Esophagus (tissue), 2 donors: ENCODE measurements around the gene CHGA. TPM values are rescaled to one million over a fixed set of nuclear protein-coding genes. Genes with fewer than 3 reads are reported as not detected.

ENCODE experiments used
- H3K27ac ChIP-seq, 2 donors: one replicate each; pipeline ENCODE4 v1.5.1; 2013; ENCODE audit warnings: low read depth in 2 of 2, mild to moderate bottlenecking in 2 of 2, inconsistent platforms in 1 of 2, low read length in 1 of 2, moderate library complexity in 1 of 2
- H3K27me3 ChIP-seq, 2 donors: one replicate each; pipeline ENCODE4 v1.6.1; 2013; ENCODE audit warnings: low read length in 2 of 2, control low read depth in 1 of 2, mild to moderate bottlenecking in 1 of 2; ENCODE audit not compliant: insufficient read depth in 2 of 2, control insufficient read depth in 1 of 2
- H3K36me3 ChIP-seq, 2 donors: one replicate each; pipeline ENCODE4 v1.6.1; 2013; ENCODE audit warnings: low read length in 1 of 2; ENCODE audit not compliant: control insufficient read depth in 2 of 2, insufficient read depth in 2 of 2
- H3K4me1 ChIP-seq, 2 donors: one replicate each; pipeline ENCODE4 v1.6.1; 2013; ENCODE audit warnings: low read length in 1 of 2; ENCODE audit not compliant: control insufficient read depth in 2 of 2, insufficient read depth in 2 of 2
- H3K4me3 ChIP-seq, 2 donors: one replicate each; pipeline ENCODE4 v1.5.1; 2013; ENCODE audit warnings: low read length in 2 of 2, mild to moderate bottlenecking in 2 of 2, low read depth in 1 of 2, moderate library complexity in 1 of 2
- H3K9me3 ChIP-seq, 2 donors: one replicate each; pipeline ENCODE4 v1.6.1; 2013; ENCODE audit warnings: mild to moderate bottlenecking in 2 of 2, low read depth in 1 of 2, low read length in 1 of 2, moderate library complexity in 1 of 2; ENCODE audit not compliant: control insufficient read depth in 2 of 2, insufficient read depth in 1 of 2
- WGBS, 2 donors: extraction: QIAGEN DNeasy Blood & Tissue Kit; methylation state at CpG; one replicate each; pipeline ENCODE4 v1.1.7; 2013; 5-methylcytosine and 5-hydroxymethylcytosine counted together
- polyA plus RNA-seq, 2 donors: library from polyadenylated mRNA; stranded (reverse); fragments of 200-250 nt; gene quantifications; one replicate each; pipeline ENCODE4 v1.2.3, GENCODE V29; 2013
- donor health status: healthy with polysubstance abuse.
- donor health status: Bipolar disorder and iron deficiency.

Gene CHGA
- polyA plus RNA-seq, 2 donors = 0.37 to 0.75 TPM

DNA sequence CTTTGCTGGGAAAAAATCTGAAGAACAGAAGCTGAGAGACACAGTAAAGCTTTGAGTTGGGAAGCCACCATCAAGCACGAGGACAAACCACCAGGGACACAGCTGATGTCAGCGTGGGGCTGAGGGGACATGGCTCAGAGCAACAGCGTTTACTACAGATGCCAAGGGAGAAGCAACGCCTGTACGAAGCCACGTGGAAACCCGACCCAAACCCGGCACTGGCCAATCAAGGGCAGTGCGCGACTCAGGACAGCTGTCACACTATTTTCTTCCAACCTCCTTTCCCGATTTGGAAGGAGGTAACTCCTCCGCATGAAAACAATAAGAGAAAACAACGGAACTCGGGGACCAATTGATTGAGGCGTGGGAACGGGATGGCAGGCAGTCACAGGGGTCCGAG lies 20.2 kb upstream of the CHGA start:
- WGBS, 2 donors = 15 to 21% methylated on average over 17 of the region's 17 CpGs
- Histone ChIP-seq H3K9me3 (no peaks in the 10 kb centered on the region), H3K36me3 (no peaks in the 10 kb centered on the region), H3K4me1 (no peaks in the 10 kb centered on the region), H3K27ac (no peak overlapping the region), H3K27me3 (no peaks in the 10 kb centered on the region), H3K4me3 (no peak overlapping the region)

DNA sequence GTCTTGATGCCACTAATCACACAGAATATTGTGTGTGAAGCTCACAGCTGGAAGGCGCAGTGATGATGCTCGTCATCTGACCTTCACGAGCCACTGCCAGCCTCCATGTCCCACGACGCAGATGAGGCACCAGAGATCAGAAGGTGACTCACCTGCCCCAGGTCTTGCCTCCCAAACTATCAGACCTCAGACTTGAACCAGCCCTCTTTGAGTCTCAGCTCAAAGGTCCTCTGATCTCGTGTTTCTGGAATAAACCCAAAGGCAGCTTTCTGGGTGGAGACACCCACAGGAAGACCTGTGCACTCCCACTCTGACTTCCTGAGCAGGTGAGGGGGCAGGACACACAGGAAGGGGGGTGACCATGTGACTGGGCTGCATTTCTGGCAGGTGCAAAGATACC lies 19.6 kb upstream of the CHGA start:
- H3K27me3 ChIP-seq = no peaks in the 10 kb centered on the region
- no peak overlapping the region for H3K4me3 ChIP-seq
- no peaks in the 10 kb centered on the region for H3K4me1 ChIP-seq
- WGBS, 2 donors = 61 to 65% methylated on average over 6 of the region's 6 CpGs
- no peaks in the 10 kb centered on the region for H3K36me3 ChIP-seq
- H3K27ac ChIP-seq = no peak overlapping the region
- H3K9me3 ChIP-seq = no peaks in the 10 kb centered on the region

DNA sequence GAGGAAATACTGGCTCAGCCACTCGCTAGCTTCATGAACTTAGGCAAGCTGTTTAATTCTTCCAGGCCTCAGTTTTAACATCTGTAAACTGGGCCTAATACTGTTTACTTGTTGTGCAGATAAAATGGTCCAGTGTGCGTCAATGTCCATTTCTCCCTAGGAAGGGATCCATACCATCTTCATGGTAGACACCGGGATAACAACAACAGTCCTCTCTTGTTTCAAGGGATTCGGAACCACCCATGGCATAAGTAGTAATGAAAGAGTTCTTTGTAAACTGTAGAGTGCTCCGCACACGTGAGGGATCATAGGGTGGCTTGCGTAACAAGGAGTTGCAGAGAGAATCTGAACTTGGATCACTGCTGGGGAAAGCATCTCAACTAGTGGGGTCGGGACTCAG lies 17.3 kb upstream of the CHGA start:
- Histone ChIP-seq H3K4me1 (no peaks in the 10 kb centered on the region), H3K9me3 (no peaks in the 10 kb centered on the region), H3K36me3 (no peaks in the 10 kb centered on the region), H3K27ac (no peak overlapping the region), H3K4me3 (no peak overlapping the region), H3K27me3 (no peaks in the 10 kb centered on the region)
- WGBS, 2 donors = 80 to 82% methylated on average over 8 of the region's 8 CpGs

DNA sequence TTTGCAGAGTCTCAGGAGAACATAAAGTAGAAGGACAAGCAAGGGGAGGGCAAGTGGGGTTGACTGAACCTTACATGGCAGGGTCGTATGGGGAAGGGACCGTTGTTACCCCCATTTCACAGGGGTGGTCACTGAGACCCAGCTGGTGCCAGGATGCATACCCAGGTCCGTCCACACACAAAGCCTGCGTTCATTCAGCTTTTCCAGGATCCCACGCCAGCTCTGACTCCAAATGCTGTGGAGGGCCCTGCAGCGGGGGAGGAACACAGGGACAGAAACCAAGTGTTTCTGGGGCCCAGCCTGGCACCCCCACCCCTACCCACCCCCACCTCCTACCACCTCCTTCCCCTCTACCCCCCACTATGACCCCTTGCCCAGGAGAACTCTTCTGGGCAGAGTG lies 16.5 kb upstream of the CHGA start:
- H3K27ac ChIP-seq = no peak overlapping the region
- 80 to 84% methylated on average over 6 of the region's 6 CpGs for WGBS, 2 donors
- H3K9me3 ChIP-seq = no peaks in the 10 kb centered on the region
- no peak overlapping the region for H3K4me3 ChIP-seq
- no peaks in the 10 kb centered on the region for H3K36me3 ChIP-seq
- H3K4me1 ChIP-seq = no peaks in the 10 kb centered on the region
- no peaks in the 10 kb centered on the region for H3K27me3 ChIP-seq

DNA sequence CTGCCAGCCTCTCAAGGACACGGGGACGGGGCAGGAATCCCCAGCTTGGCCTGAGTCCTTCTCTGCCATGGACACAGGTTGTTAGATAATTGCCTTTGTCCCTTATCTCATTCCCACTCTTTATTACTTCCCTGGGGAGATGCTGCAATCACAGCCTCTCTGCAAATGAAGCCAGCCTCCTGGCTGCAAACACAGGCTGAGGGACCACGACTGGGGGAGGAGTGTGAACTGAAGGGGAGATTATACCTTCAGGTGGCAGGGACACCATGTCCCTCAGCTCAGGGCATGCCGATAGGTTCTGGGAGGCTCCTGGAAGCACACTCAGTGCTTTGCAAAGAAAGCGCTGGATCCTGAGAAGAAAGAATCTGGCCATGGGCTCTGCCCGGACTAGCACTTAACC lies 16.1 kb upstream of the CHGA start:
- no peak overlapping the region for H3K27ac ChIP-seq
- no peaks in the 10 kb centered on the region for H3K27me3 ChIP-seq
- no peaks in the 10 kb centered on the region for H3K4me1 ChIP-seq
- no peak overlapping the region for H3K4me3 ChIP-seq
- no peaks in the 10 kb centered on the region for H3K36me3 ChIP-seq
- WGBS, 2 donors = 42 to 44% methylated on average over 6 of the region's 6 CpGs
- no peaks in the 10 kb centered on the region for H3K9me3 ChIP-seq

DNA sequence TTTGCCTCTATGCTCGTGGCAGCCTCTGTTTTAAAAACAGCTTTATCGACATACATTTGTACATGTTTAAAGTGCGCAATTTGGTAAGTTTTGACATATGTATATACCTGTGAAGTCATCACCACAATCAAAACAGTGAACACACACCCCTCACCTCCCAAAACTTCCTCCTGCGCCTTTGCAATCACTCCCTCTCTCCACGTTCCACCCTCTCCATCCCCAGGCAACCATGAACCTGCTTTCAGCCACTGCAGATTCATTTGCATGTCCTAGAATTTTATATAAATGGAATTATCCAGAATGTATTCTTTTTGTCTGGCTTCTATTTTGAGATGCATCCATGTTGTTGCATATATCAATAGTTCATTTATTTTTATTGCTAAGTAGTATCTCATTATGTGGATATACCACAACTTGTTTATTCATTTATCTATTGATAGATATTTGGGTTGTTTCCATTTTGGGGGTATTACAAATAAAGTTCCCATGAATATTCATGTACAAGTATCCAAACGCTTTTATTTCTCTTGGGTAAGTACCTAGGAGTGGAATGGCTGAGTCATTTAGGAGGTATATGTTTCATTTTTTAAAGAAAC lies 15.5 kb upstream of the CHGA start:
- Histone ChIP-seq H3K36me3 (no peaks in the 10 kb centered on the region), H3K4me1 (no peaks in the 10 kb centered on the region), H3K9me3 (no peaks in the 10 kb centered on the region), H3K27me3 (no peaks in the 10 kb centered on the region), H3K4me3 (no peak overlapping the region), H3K27ac (no peak overlapping the region)
- WGBS, 2 donors = 70 to 71% methylated on average over 6 of the region's 6 CpGs

DNA sequence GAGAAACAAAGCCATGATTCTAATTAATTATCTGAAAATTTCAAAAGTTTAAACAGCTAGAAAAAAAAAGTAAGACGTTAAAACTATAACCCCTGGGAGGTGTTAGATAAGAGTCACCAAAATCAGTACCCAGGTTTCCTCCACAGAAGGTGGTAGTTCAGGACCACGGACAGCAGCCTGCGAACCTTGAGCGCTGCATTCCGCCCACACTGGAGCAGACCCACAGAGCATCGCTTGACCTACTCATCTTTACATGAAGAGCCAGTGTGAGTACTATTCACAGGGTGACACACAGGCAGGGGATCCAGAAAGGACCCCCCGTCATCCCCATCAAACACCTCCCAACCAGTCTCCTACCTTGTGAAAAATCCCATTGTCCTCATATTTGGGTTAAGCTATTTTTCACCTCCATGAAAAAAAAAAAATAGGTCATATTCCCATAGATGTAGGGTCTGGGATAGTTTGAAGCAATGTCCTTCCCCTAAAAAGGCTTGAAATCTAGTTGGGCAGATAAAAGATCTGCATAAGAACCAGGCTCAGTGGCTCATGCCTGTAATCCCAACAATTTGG lies 8.8 kb upstream of the CHGA start:
- Histone ChIP-seq H3K27me3 (no peaks in the 10 kb centered on the region), H3K9me3 (peaks cover 0 to 4% of the 10 kb centered on the region in 2 donors), H3K27ac (no peak overlapping the region), H3K36me3 (no peaks in the 10 kb centered on the region), H3K4me1 (no peaks in the 10 kb centered on the region), H3K4me3 (no peak overlapping the region)
- 9 to 11% methylated on average over 7 of the region's 7 CpGs for WGBS, 2 donors

DNA sequence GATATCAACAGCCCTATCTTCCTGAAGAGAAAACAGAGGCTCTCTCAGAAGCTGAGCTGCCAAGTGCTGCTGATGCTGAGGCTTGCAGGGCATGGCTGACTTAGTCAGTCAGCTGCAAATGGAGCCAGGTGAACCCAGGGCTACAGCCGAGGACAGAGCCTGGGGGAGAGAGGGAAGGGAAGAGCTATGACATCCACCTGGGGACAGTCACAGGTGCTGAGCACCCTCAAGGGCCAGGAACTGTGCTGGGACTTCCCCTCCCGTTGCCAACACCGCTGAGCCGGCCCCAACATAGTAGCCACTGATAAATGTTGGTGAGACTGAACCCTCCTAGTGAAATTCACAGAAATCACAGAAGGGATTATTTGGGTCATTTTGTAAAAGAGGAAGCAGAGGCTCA lies 6.7 kb upstream of the CHGA start:
- H3K4me1 ChIP-seq = no peaks in the 10 kb centered on the region
- no peaks in the 10 kb centered on the region for H3K36me3 ChIP-seq
- no peak overlapping the region for H3K4me3 ChIP-seq
- WGBS, 2 donors = 70 to 79% methylated on average over 4 of the region's 4 CpGs
- H3K27me3 ChIP-seq = peaks cover 0 to 3% of the 10 kb centered on the region in 2 donors
- no peak overlapping the region for H3K27ac ChIP-seq
- peaks cover 0 to 4% of the 10 kb centered on the region in 2 donors for H3K9me3 ChIP-seq

DNA sequence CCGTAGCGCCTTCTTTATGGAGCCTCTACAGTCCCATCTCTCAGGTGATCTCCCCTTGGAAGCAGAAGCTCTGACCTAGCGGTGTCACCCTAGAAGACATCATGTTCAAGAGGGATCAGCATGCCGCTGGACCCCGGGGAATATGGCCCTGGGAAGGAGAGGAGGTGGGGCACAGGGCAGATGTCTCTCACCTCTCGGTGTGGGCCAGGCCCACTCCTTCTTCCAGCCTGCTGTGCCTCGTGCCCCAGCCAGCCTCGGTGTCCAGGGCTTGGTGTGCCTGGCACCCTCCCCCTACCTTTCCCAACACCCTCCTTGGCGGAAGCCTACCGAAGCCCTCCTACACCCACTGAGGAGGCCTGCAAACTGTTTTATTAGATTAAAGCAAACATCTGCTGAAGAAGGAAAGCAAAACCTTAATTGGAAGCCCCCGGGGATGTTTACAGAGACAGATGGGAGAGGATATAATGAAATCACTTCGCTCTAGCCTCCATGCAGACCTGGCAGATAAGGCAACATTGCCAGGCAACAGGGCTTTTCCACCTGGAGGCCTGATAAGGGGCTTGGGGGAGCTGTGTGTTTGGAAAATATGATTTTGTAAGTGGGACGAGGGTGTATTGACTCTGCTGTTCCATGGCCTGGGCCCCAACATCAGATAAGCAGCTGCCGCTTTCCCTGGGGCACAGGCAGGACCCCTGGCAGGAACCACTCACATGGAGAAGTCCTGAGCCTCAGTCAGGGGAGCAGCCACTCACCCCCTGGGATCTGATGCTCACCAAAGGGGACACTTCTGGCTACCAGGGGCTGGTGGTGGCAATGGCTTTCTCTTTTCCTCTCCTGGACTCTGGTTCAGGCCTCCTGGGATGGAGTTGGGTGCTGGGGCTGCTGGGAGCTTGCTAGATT lies 5.7 kb upstream of the CHGA start:
- H3K4me3 ChIP-seq = no peak overlapping the region
- H3K27me3 ChIP-seq = peaks cover 0 to 6% of the 10 kb centered on the region in 2 donors
- H3K9me3 ChIP-seq = peaks cover 0 to 4% of the 10 kb centered on the region in 2 donors
- no peak overlapping the region for H3K27ac ChIP-seq
- 64 to 70% methylated on average over 14 of the region's 14 CpGs for WGBS, 2 donors
- no peaks in the 10 kb centered on the region for H3K4me1 ChIP-seq
- no peaks in the 10 kb centered on the region for H3K36me3 ChIP-seq
